Endothelial cell (in vitro differentiated cells): ENCODE results near the gene TNRC6A. TPM values are rescaled to one million over a fixed set of nuclear protein-coding genes. Genes with fewer than 3 reads are reported as not detected.
"Not testable (repeated sequence)": the region's sequence is repeated elsewhere in the genome, so short reads cannot be mapped to it uniquely, and the experiment has no call there.

Source experiments
- DNase-seq: peaks from one replicate; pipeline ENCODE4 v3.0.0; 2021; ENCODE audit warnings: low spot score
- H3K27ac Mint-ChIP-seq: one replicate; pipeline ENCODE4 v1.8.0; 2021; ENCODE audit warnings: mixed read lengths, inconsistent platforms; ENCODE audit not compliant: unreplicated experiment
- H3K27me3 Mint-ChIP-seq: one replicate; pipeline ENCODE4 v1.8.0; 2021; ENCODE audit warnings: mild to moderate bottlenecking, moderate library complexity, mixed read lengths, inconsistent platforms; ENCODE audit not compliant: unreplicated experiment
- H3K36me3 Mint-ChIP-seq: one replicate; pipeline ENCODE4 v1.8.0; 2021; ENCODE audit warnings: mild to moderate bottlenecking, low read depth, mixed read lengths, inconsistent platforms; ENCODE audit not compliant: unreplicated experiment
- H3K4me1 Mint-ChIP-seq: one replicate; pipeline ENCODE4 v1.8.0; 2021; ENCODE audit warnings: mild to moderate bottlenecking, mixed read lengths, inconsistent platforms; ENCODE audit not compliant: unreplicated experiment
- H3K4me3 Mint-ChIP-seq: one replicate; pipeline ENCODE4 v1.8.0; 2021; ENCODE audit warnings: mild to moderate bottlenecking, mixed read lengths, inconsistent platforms; ENCODE audit not compliant: unreplicated experiment
- H3K9me3 Mint-ChIP-seq: one replicate; pipeline ENCODE4 v1.8.0; 2021; ENCODE audit warnings: mixed read lengths, inconsistent platforms; ENCODE audit not compliant: unreplicated experiment
- CTCF ChIP-seq: fragments of 200-600 bp; sonication (generic); IDR thresholded peaks from one replicate; pipeline ENCODE4 v1.5.0; 2021; ENCODE audit warnings: antibody characterized with exemption; ENCODE audit not compliant: unreplicated experiment
- total RNA-seq: library from RNA; stranded (reverse); fragmentation: NEBNext Ultra II Directional; extraction: Animal tissue kit (Norgen Biotek cat#: 25700); gene quantifications from one replicate; pipeline ENCODE4 v1.2.1, GENCODE V29; 2021; ENCODE audit not compliant: unreplicated experiment

The TNRC6A gene
- total RNA-seq, 1 donor from 2014 or later = 60.5 TPM

- TF ChIP-seq CTCF = no peak
- Mint-ChIP-seq H3K27ac (no peak overlapping the region), H3K4me3 (no peak overlapping the region), H3K4me1 (peaks cover 27% of the 10 kb centered on the region), H3K27me3 (peaks cover 4% of the 10 kb centered on the region), H3K9me3 (no peaks in the 10 kb centered on the region), H3K36me3 (peaks cover 5% of the 10 kb centered on the region)
- DNase-seq = no peak
These were observed 18.0 kb downstream of the TNRC6A start for GRCh38 chr16:24747441-24747840.

GRCh38 chr16:24748242-24748641 lies 18.8 kb downstream of the TNRC6A start:
- H3K4me1 Mint-ChIP-seq = peaks cover 27% of the 10 kb centered on the region
- TF ChIP-seq CTCF = no peak
- H3K9me3 Mint-ChIP-seq = no peaks in the 10 kb centered on the region
- peaks cover 5% of the 10 kb centered on the region for H3K36me3 Mint-ChIP-seq
- no peak overlapping the region for H3K4me3 Mint-ChIP-seq
- peaks cover 4% of the 10 kb centered on the region for H3K27me3 Mint-ChIP-seq
- no peak for DNase-seq
- no peak overlapping the region for H3K27ac Mint-ChIP-seq

- H3K9me3 Mint-ChIP-seq = no peaks in the 10 kb centered on the region
- peaks cover 5% of the 10 kb centered on the region for H3K36me3 Mint-ChIP-seq
- no peak overlapping the region for H3K27ac Mint-ChIP-seq
- DNase-seq = no peak
- H3K4me3 Mint-ChIP-seq = no peak overlapping the region
- TF ChIP-seq CTCF = no peak
- peaks cover 2% of the 10 kb centered on the region for H3K27me3 Mint-ChIP-seq
- peaks cover 16% of the 10 kb centered on the region for H3K4me1 Mint-ChIP-seq
These were observed 19.9 kb downstream of the TNRC6A start for GRCh38 chr16:24749310-24749709.

- H3K36me3 Mint-ChIP-seq, H3K27ac Mint-ChIP-seq, DNase-seq, H3K9me3 Mint-ChIP-seq, H3K27me3 Mint-ChIP-seq, H3K4me3 Mint-ChIP-seq: not testable (repeated sequence)
- peaks cover 11% of the 10 kb centered on the region for H3K4me1 Mint-ChIP-seq
These were observed 20.4 kb downstream of the TNRC6A start for GRCh38 chr16:24749872-24750271.

- Mint-ChIP-seq H3K9me3 (no peaks in the 10 kb centered on the region), H3K4me3 (no peak overlapping the region), H3K27ac (no peak overlapping the region), H3K4me1 (peaks cover 2% of the 10 kb centered on the region), H3K27me3 (peaks cover 2% of the 10 kb centered on the region), H3K36me3 (no peaks in the 10 kb centered on the region)
- DNase-seq = no peak
- TF ChIP-seq CTCF = no peak
These were observed 23.5 kb downstream of the TNRC6A start for GRCh38 chr16:24753000-24753399.

- TF ChIP-seq CTCF = no peak
- no peaks in the 10 kb centered on the region for H3K9me3 Mint-ChIP-seq
- H3K36me3 Mint-ChIP-seq = no peaks in the 10 kb centered on the region
- DNase-seq = no peak
- H3K27ac Mint-ChIP-seq = no peak overlapping the region
- H3K4me3 Mint-ChIP-seq = no peak overlapping the region
- H3K4me1 Mint-ChIP-seq = peaks cover 2% of the 10 kb centered on the region
- peaks cover 2% of the 10 kb centered on the region for H3K27me3 Mint-ChIP-seq
These were observed 24.0 kb downstream of the TNRC6A start for GRCh38 chr16:24753437-24753836.
